Neural crest cell (in vitro differentiated cells): ENCODE data around the gene IER3. TPM values are rescaled to one million over a fixed set of nuclear protein-coding genes. Genes with fewer than 3 reads are reported as not detected.
A peak's percentile ranks its signal among the peaks of the same experiment; 100 is the strongest.

Experiments
- DNase-seq: peaks from one replicate; pipeline ENCODE4 v3.0.0; 2021; ENCODE audit warnings: low read depth, mixed read lengths, low spot score
- H3K27ac Mint-ChIP-seq: one replicate; pipeline ENCODE4 v1.8.0; 2021; ENCODE audit warnings: mild to moderate bottlenecking, mixed read lengths; ENCODE audit not compliant: unreplicated experiment
- H3K27me3 Mint-ChIP-seq: 2 replicates; pipeline ENCODE4 v1.8.0; 2021; ENCODE audit warnings: low read depth, mild to moderate bottlenecking, mixed read lengths
- H3K36me3 Mint-ChIP-seq: 2 replicates; pipeline ENCODE4 v1.8.0; 2021; ENCODE audit warnings: low read depth, mild to moderate bottlenecking, mixed read lengths
- H3K4me1 Mint-ChIP-seq: 2 replicates; pipeline ENCODE4 v1.8.0; 2021; ENCODE audit warnings: mixed read lengths
- H3K4me3 Mint-ChIP-seq: one replicate; pipeline ENCODE4 v1.8.0; 2021; ENCODE audit warnings: mild to moderate bottlenecking, mixed read lengths
- H3K9me3 Mint-ChIP-seq: 2 replicates; pipeline ENCODE4 v1.8.0; 2021; ENCODE audit warnings: mixed read lengths
- CTCF ChIP-seq: fragments of 200-600 bp; sonication (generic); conservative IDR thresholded peaks from 2 replicates; pipeline ENCODE4 v1.5.0; 2021; ENCODE audit warnings: antibody characterized with exemption, mild to moderate bottlenecking
- total RNA-seq: library from RNA; stranded (reverse); gene quantifications from 2 replicates; pipeline ENCODE4 v1.2.1, GENCODE V29; 2021

Gene IER3
- total RNA-seq, 1 donor from 2014 or later: 6.3 TPM

GRCh38 chr6:30787954-30788353 lies 43.6 kb upstream of the IER3 start:
- H3K4me1 Mint-ChIP-seq: peaks cover 9% of the 10 kb centered on the region
- no peaks in the 10 kb centered on the region for H3K9me3 Mint-ChIP-seq
- no peak for TF ChIP-seq CTCF
- H3K27me3 Mint-ChIP-seq: no peaks in the 10 kb centered on the region
- H3K4me3 Mint-ChIP-seq: no peak overlapping the region
- DNase-seq: no peak
- no peak overlapping the region for H3K27ac Mint-ChIP-seq
- H3K36me3 Mint-ChIP-seq: no peaks in the 10 kb centered on the region

GRCh38 chr6:30782425-30783014 lies 38.2 kb upstream of the IER3 start:
- H3K36me3 Mint-ChIP-seq: no peaks in the 10 kb centered on the region
- no peak for TF ChIP-seq CTCF

GRCh38 chr6:30781743-30782424 lies 37.5 kb upstream of the IER3 start:
- no peaks in the 10 kb centered on the region for H3K27me3 Mint-ChIP-seq
- TF ChIP-seq CTCF: no peak
- peaks cover 18% of the 10 kb centered on the region for H3K4me1 Mint-ChIP-seq
- DNase-seq: no peak
- H3K9me3 Mint-ChIP-seq: peaks cover 4% of the 10 kb centered on the region
- H3K4me3 Mint-ChIP-seq: no peak overlapping the region
- no peak overlapping the region for H3K27ac Mint-ChIP-seq
- no peaks in the 10 kb centered on the region for H3K36me3 Mint-ChIP-seq

More at GRCh38 chr6:30782425-30783014, 38.2 kb upstream of the IER3 start:
- peaks cover 4% of the 10 kb centered on the region for H3K9me3 Mint-ChIP-seq
- no peak overlapping the region for H3K4me3 Mint-ChIP-seq
- no peak for DNase-seq
- H3K27me3 Mint-ChIP-seq: no peaks in the 10 kb centered on the region
- H3K4me1 Mint-ChIP-seq: peaks cover 15% of the 10 kb centered on the region
- peak overlapping the region; percentile 46 for H3K27ac Mint-ChIP-seq

GRCh38 chr6:30781395-30781742 lies 37.0 kb upstream of the IER3 start:
- H3K36me3 Mint-ChIP-seq: no peaks in the 10 kb centered on the region
- no peak for DNase-seq
- no peak overlapping the region for H3K4me3 Mint-ChIP-seq
- H3K27ac Mint-ChIP-seq: no peak overlapping the region
- no peak for TF ChIP-seq CTCF
- peaks cover 4% of the 10 kb centered on the region for H3K9me3 Mint-ChIP-seq
- peaks cover 18% of the 10 kb centered on the region for H3K4me1 Mint-ChIP-seq
- no peaks in the 10 kb centered on the region for H3K27me3 Mint-ChIP-seq

- no peak overlapping the region for H3K27ac Mint-ChIP-seq
- no peaks in the 10 kb centered on the region for H3K36me3 Mint-ChIP-seq
- no peak for DNase-seq
- H3K4me3 Mint-ChIP-seq: no peak overlapping the region
- H3K4me1 Mint-ChIP-seq: peaks cover 18% of the 10 kb centered on the region
- no peak for TF ChIP-seq CTCF
- H3K27me3 Mint-ChIP-seq: no peaks in the 10 kb centered on the region
- H3K9me3 Mint-ChIP-seq: peaks cover 4% of the 10 kb centered on the region
These were observed 36.2 kb upstream of the IER3 start for GRCh38 chr6:30780642-30780920.
